Colon (tissue), 2 donors: ENCODE data around the gene GNG4.
"Not testable (repeated sequence)": the region's sequence is repeated elsewhere in the genome, so short reads cannot be mapped to it uniquely, and the experiment has no call there.

Experiments used
- FAIRE-seq: peaks from 2 replicates; lab custom pipeline; 2012; peaks lifted over from hg19 to GRCh38; lab: Jason Lieb, UNC
- donor health status: control.
- donor health status: control.

Gene GNG4

DNA sequence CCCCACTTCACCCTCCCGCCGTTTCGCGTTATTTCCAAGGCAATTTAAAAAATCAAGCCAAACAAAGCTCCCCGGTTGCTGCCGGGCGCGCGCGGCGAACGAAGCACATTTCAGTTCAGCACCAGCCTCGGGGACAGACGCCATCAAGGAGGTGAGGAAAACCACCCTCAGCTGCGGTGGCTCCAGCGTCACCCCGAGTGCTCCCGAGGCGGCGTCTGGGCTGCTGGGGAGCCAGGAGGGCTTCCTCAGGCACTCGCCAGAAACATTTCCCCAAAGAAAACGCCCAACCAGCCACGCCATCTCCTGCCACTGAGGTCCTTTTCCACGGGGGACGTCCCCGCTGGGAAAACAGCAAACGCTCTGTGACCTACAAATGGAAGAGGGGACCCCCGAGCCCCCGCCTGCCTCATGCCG is 623 bp downstream of the GNG4 start:
- FAIRE-seq, result no peak

DNA sequence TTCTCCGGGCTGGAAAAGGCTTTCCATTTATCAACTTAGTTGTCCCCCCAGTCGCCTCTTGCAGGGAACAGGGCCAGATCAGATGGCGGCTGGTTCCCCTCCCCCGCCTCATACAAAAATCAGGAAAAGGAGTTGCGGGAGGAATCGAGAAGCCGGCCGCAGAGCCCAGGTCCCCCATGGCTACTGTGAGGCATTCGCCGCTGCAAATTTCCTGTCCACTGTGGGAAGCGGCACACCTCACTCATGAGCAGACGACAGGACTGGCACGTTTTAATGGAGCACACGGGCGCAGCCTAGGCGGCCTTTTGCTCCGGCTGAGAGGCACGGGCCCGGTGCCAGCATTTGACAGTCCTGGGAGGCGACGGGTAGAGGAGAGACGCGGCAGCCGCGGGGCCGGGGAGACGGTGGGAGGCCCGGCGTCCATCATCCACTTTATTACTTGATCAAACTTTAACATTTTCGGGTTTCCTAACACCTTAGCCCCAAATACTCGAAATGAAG is 1.1 kb downstream of the GNG4 start:
- FAIRE-seq, result no peak

- FAIRE-seq, result not testable (repeated sequence)
These were observed 2.0 kb downstream of the GNG4 start for GRCh38 chr1:235647537-235647936.

DNA sequence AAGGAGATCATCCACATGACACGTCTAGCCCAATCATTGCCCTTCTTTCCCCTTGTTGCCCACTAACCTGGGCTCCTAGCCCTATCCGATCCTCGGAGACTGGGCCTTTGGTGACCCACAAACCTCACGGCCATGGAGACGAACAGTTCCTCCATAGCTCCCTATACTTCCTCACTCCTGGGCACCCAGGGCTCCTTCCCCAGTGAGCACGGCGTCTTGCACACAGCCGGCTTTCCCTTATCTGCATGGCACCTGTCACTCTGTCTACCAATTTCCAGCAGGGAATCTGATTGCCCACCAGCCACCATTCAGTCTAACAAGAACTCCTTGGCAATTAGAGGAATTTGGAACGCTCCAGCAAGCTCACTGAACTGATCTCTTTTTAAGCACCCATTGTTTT is 3.1 kb downstream of the GNG4 start:
- no peak for FAIRE-seq

DNA sequence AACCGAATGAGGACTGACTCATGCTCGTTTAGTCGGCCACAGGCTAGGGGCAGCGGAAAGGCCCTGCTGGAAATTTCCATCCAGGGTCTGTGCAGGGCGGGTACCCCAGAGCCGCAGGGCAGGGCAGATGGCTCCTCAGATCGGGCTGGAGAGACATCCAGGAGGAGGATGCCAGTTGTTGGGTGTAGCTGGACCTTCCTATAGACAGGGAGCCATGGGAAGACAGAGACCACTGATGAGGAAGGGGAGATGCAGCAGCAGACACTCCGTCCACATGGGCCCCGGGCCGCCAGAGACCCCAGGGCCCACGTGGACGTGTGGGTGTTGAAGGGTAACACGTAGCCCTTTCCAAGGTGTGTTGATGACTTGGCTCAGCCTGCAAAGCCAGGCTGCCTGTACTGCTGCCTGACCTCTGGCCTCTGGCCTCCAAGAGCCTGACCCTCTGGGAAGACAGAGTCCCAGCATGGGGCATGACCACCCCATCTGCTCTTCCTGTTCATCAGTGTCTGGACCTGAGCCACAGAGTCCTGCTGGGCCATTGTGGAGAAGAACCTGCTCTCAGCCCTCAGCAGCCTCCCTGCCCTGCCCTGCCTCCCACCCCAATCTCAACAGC is 4.8 kb downstream of the GNG4 start:
- no peak for FAIRE-seq

- FAIRE-seq, result no peak
These were observed 5.5 kb downstream of the GNG4 start for GRCh38 chr1:235643837-235644692.

- no peak for FAIRE-seq
These were observed 6.6 kb downstream of the GNG4 start for GRCh38 chr1:235642943-235643371.

GRCh38 chr1:235642011-235642942 is 7.3 kb downstream of the GNG4 start:
- FAIRE-seq, result no peak

GRCh38 chr1:235640580-235640979 is 9.0 kb downstream of the GNG4 start:
- FAIRE-seq, result no peak

GRCh38 chr1:235639226-235640205 is 10.1 kb downstream of the GNG4 start:
- no peak for FAIRE-seq

- not testable (repeated sequence) for FAIRE-seq
These were observed 11.0 kb downstream of the GNG4 start for GRCh38 chr1:235638612-235639011.

GRCh38 chr1:235637756-235638534 is 11.6 kb downstream of the GNG4 start:
- FAIRE-seq, result no peak

- FAIRE-seq, result no peak
These were observed 13.5 kb downstream of the GNG4 start for GRCh38 chr1:235635938-235636662.

GRCh38 chr1:235632506-235633401 is 16.8 kb downstream of the GNG4 start:
- no peak for FAIRE-seq

GRCh38 chr1:235631816-235632215 is 17.8 kb downstream of the GNG4 start:
- no peak for FAIRE-seq

DNA sequence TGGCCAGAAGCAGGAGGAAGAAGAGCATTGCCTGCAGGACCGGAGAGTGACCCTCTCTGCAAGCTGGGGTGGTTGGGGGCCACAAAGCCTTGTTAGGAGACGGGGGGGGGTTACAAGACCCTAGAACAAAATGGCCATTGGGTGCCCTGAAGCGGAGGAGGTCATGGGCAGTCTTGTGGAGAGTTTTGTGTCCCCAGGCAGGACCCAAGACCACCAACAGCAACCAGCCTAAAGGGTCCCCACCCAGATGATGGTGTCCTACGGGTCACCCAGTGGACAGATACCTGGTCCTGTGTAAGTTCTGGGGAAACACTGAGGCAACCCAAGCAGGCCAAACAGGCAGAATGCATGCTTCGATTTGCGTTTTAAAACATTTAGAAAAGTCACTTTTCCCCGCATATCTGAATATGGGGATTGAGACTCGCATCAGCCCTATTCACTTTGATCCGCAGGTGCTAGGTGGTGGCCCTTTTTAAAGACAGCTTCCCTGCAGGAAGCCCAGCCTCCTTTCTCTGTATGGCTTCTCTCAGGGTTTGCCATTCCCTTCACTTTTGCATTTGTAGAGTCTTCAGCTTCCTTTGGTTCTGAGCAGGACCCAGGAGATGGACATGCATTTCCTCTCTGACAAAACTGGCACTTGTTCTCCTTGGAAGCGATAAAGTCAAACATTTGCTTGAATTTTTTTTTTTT is 21.1 kb downstream of the GNG4 start:
- FAIRE-seq, result no peak

DNA sequence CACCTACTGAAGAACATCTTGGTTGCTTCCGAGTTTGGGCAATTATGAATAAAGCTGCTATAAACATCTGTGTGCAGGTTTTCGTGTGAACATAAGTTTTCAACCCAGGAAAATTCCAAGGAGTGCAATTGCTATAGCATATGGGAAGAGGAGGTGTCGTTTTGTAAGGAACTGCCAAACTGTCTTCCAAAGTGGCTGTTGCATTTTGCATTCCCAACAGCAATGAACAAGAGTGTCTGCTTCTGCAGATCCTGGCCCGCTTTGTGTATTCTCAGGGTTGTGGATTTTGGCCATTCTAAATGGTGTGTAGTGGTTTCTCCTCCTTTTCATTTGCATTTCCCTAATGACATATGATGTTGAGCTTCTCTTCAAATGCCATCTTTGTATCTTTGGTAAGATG is 23.8 kb downstream of the GNG4 start:
- FAIRE-seq, result no peak

DNA sequence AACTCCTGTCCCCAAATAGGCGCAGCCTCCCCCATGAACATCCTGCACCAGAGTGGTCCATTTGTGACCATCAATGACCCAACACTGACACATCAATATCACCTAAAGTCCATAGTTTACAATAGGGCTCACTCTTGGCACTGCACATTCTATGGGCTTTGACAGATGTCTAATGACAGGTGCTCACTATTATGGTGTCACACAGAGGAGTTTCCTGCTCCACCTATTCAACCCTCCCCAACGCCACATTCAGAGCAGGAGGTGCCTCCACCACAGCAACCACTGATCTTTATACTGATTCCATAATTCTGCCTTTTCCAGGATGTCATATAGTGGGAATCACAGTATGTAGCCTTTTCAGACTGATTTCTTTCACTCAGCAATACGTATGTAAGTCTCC is 24.2 kb downstream of the GNG4 start:
- no peak for FAIRE-seq
